OCI-LY1 (cell line): Measurements from ENCODE around the gene TMCC2.

ENCODE experiments used
- H2AFZ ChIP-seq: fragments of 200-600 bp; sonication (generic), shearing (Covaris generic); 2 replicates; pipeline ENCODE4 v1.6.0; 2014; ENCODE audit warnings: antibody characterized with exemption, mild to moderate bottlenecking, low read length
- H3F3A ChIP-seq: fragments of 200-600 bp; sonication (generic), shearing (Covaris generic); 2 replicates; pipeline ENCODE4 v1.6.0; 2014; ENCODE audit warnings: mild to moderate bottlenecking, antibody characterized with exemption, low read length, moderate library complexity; ENCODE audit not compliant: insufficient read depth
- H3K27ac ChIP-seq: fragments of 200-600 bp; sonication (generic); 2 replicates; pipeline ENCODE4 v1.5.1; 2014; ENCODE audit warnings: low read length, mixed run types, mild to moderate bottlenecking, low read depth; ENCODE audit not compliant: poor library complexity, severe bottlenecking
- H3K27me3 ChIP-seq: fragments of 200-600 bp; sonication (generic); 2 replicates; pipeline ENCODE4 v1.6.0; 2014; ENCODE audit warnings: antibody characterized with exemption, mild to moderate bottlenecking, low read length, moderate library complexity; ENCODE audit not compliant: insufficient read depth
- H3K36me3 ChIP-seq: fragments of 200-600 bp; sonication (generic); 2 replicates; pipeline ENCODE4 v1.6.1; 2014; ENCODE audit warnings: mild to moderate bottlenecking, antibody characterized with exemption, low read length, moderate library complexity, mixed read lengths; ENCODE audit not compliant: insufficient read depth
- H3K4me1 ChIP-seq: fragments of 200-600 bp; sonication (generic); 2 replicates; pipeline ENCODE4 v1.5.1; 2014; ENCODE audit warnings: mild to moderate bottlenecking, low read length, moderate library complexity; ENCODE audit not compliant: insufficient read depth, severe bottlenecking
- H3K4me2 ChIP-seq: fragments of 200-600 bp; sonication (generic), shearing (Covaris generic); 2 replicates; pipeline ENCODE4 v1.6.1; 2014; ENCODE audit warnings: low read length
- H3K4me3 ChIP-seq: fragments of 200-600 bp; sonication (generic); 2 replicates; pipeline ENCODE4 v1.5.1; 2014; ENCODE audit warnings: low read length, low read depth, mild to moderate bottlenecking, mixed read lengths; ENCODE audit not compliant: poor library complexity, severe bottlenecking
- H3K79me2 ChIP-seq: fragments of 200-600 bp; shearing (Covaris generic); 2 replicates; pipeline ENCODE4 v1.6.1; 2016; ENCODE audit warnings: mixed run types, low read length, mixed read lengths; ENCODE audit not compliant: insufficient read depth
- H3K9ac ChIP-seq: fragments of 200-600 bp; sonication (generic), shearing (Covaris generic); 2 replicates; pipeline ENCODE4 v1.6.1; 2014; ENCODE audit warnings: mild to moderate bottlenecking, low read length, mixed read lengths
- H3K9me2 ChIP-seq: fragments of 200-600 bp; sonication (generic), shearing (Covaris generic); 2 replicates; pipeline ENCODE4 v1.6.1; 2014; ENCODE audit warnings: low read depth, mild to moderate bottlenecking, low read length, mixed read lengths
- H3K9me3 ChIP-seq: fragments of 200-600 bp; shearing (Covaris generic); 2 replicates; pipeline ENCODE4 v1.6.1; 2014; ENCODE audit warnings: low read length, mixed read lengths
- H4K20me1 ChIP-seq: fragments of 200-600 bp; sonication (generic), shearing (Covaris generic); 2 replicates; pipeline ENCODE4 v1.6.0; 2016; ENCODE audit warnings: mild to moderate bottlenecking, low read length; ENCODE audit not compliant: insufficient read depth
- CTCF ChIP-seq: fragments of 200-600 bp; sonication (generic), shearing (Covaris generic); IDR thresholded peaks from 2 replicates; pipeline ENCODE4 v1.5.1; 2017; ENCODE audit warnings: mild to moderate bottlenecking, antibody characterized with exemption, low read length, moderate library complexity, mixed read lengths
- EZH2 ChIP-seq: fragments of 200-600 bp; sonication (generic), shearing (Covaris generic); IDR thresholded peaks from 2 replicates; pipeline ENCODE4 v1.8.0; 2017; ENCODE audit warnings: borderline replicate concordance, mixed run types, mild to moderate bottlenecking, antibody characterized with exemption, low read length, moderate library complexity, mixed read lengths

Gene TMCC2

GRCh38 chr1:205312866-205313562 lies 85.3 kb downstream of the TMCC2 start:
- peaks cover 63% of the 10 kb centered on the region for H3K36me3 ChIP-seq
- H3K4me2 ChIP-seq, result peak overlapping the region; percentile 68
- H3K27ac ChIP-seq, result peak overlapping the region; percentile 82
- peaks cover 62% of the 10 kb centered on the region for H3K4me1 ChIP-seq
- H4K20me1 ChIP-seq, result no peaks in the 10 kb centered on the region
- no peaks in the 10 kb centered on the region for H3F3A ChIP-seq
- H2AFZ ChIP-seq, result no peak overlapping the region
- H3K9me2 ChIP-seq, result no peaks in the 10 kb centered on the region
- peaks cover 66% of the 10 kb centered on the region for H3K79me2 ChIP-seq
- H3K9ac ChIP-seq, result peak overlapping the region; percentile 33; the same call in 1 of the 2 replicates
- TF ChIP-seq EZH2, result no peak
- H3K4me3 ChIP-seq, result peak overlapping the region; percentile 49
- H3K9me3 ChIP-seq, result no peaks in the 10 kb centered on the region
- H3K27me3 ChIP-seq, result no peaks in the 10 kb centered on the region

DNA sequence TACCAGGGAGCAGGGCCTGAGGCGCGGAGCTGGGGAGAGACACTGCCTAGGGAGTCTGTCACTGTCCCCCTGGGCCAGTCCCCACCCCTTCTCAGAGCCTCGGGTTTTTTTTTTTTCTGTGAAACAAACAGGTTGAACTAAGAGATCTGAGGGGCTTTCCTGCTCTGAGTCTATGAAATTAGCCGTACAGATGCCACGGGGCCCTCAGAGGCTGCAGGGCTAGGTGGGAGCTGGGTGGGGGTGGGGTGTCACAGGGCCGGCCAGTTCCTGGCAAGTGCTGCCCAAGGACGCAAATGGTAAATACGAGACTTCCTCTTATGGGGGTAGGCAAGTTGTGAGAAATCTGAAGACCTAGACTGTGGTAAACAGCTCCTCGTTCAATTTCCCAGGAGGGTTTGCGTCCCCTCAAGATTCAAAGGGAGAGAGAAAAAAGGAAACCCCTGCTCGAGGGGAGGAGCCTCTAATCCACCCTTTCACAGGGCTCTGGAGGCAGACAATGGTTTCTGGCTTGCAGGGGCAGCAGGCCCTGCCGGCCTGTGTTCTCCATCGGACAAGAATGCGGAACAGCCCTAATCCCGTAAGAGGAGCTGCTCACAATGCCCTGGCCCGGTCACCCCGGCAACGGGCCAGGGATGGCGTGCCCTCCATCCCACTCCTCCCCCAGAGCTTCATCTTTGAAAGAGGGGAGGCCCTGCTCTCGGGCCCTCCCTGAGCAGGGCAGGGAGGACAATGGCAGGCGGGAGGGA lies 86.0 kb downstream of the TMCC2 start:
- H3F3A ChIP-seq, result no peaks in the 10 kb centered on the region
- H3K4me1 ChIP-seq, result peaks cover 70% of the 10 kb centered on the region
- peak overlapping the region; percentile 49 for H3K4me3 ChIP-seq
- H3K27me3 ChIP-seq, result no peaks in the 10 kb centered on the region
- H3K27ac ChIP-seq, result peak overlapping the region; percentile 82
- H3K79me2 ChIP-seq, result peaks cover 73% of the 10 kb centered on the region
- H3K9me2 ChIP-seq, result no peaks in the 10 kb centered on the region
- no peak overlapping the region for H2AFZ ChIP-seq
- peak overlapping the region; percentile 68 for H3K4me2 ChIP-seq
- H3K36me3 ChIP-seq, result peaks cover 63% of the 10 kb centered on the region
- peak overlapping the region; percentile 33; the same call in 1 of the 2 replicates for H3K9ac ChIP-seq
- TF ChIP-seq CTCF (no peak), EZH2 (no peak)
- no peaks in the 10 kb centered on the region for H3K9me3 ChIP-seq
- H4K20me1 ChIP-seq, result no peaks in the 10 kb centered on the region

DNA sequence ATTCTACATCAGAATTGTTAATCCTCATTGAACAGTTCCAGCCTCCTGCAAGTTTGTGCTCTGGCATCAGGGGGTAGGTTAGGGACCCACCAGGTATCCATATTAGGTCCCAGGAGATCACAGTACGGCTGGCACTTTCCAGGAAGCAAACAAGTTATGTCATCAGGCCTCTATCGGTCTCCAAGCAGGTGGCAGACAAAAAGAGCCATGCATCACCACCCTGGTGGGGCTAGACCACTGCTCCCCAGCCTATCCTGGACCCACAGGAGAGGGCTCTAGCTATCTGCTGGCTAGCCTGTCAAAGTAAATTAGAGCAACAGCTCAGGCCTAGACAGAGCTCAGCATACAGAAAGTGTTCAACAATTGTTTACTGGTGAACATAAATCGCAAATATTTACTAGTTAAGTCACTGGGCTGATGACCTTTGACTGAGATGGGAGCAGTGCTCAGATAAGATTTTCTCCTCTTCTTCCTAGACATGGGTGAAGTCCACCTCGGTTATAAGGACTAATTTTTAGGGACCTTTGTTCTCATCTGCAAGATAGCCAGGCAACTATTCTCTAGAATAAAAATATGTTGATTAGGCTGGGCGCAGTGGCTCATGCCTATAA lies 87.4 kb downstream of the TMCC2 start:
- TF ChIP-seq EZH2 (no peak), CTCF (no peak)
- Histone ChIP-seq H3K27ac (peak overlapping the region; percentile 82), H3K4me1 (peaks cover 80% of the 10 kb centered on the region), H2AFZ (no peak overlapping the region), H4K20me1 (no peaks in the 10 kb centered on the region), H3K9ac (peak overlapping the region; percentile 30; the same call in 1 of the 2 replicates), H3K36me3 (peaks cover 49% of the 10 kb centered on the region), H3K9me2 (no peaks in the 10 kb centered on the region), H3K27me3 (no peaks in the 10 kb centered on the region), H3K79me2 (peaks cover 86% of the 10 kb centered on the region), H3K4me2 (peak overlapping the region; percentile 68), H3K4me3 (peak overlapping the region; percentile 49), H3K9me3 (no peaks in the 10 kb centered on the region), H3F3A (no peaks in the 10 kb centered on the region)
